ENCODE measurements around the gene KRTAP17-1.
"Not testable (repeated sequence)": the region's sequence is repeated elsewhere in the genome, so short reads cannot be mapped to it uniquely, and the experiment has no call there.

The KRTAP17-1 gene, protein sequence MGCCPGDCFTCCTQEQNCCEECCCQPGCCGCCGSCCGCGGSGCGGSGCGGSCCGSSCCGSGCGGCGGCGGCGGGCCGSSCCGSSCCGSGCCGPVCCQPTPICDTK

DNA sequence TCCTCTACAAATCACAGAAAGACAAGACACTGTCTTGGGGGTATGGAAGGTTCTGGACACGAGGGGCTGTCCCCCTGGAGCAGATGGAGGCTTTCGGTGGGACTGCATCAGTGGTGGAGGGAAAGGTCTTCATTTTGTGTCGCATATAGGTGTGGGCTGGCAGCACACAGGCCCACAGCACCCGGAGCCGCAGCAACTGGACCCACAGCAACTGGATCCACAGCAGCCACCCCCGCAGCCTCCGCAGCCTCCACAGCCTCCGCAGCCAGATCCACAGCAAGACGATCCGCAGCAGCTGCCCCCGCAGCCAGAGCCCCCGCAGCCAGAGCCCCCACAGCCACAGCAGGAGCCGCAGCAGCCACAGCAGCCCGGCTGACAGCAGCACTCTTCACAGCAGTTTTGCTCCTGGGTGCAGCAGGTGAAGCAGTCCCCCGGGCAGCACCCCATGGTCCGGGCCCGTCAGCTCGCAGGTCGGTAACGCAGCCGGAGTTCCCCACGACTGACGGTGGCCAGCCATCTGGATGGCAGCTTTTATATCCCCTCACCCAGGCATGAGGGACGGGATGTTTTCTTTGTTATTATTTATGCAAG, at the start of gene KRTAP17-1:
Gene KRTAP17-1, minus strand, starts transcription at position 507 of the 591 bp plus-strand sequence. Its CDS starts 60 bp downstream, at position 447.
- DNase-seq (ENCODE audit: low spot score), result no peak

DNA sequence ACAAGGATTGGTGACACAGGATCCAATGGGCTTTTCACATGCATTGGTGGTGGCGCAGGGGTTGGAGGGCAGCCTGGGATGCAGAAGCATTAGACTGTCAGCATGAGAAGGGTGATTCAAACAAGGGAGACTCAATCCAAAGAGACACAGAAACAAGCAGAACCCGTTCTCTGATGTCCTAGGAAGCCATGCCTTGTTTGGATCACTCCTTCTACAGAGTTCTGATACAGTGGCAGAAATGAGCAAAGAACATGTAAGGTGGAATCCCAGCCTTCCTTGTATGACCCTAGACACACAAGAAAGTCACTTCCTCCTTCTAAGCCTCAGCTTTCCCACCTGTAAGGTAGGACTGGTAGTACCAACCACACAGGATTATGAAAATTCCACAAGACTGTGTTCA, 48.4 kb upstream of the KRTAP17-1 start:
- no peak for DNase-seq (ENCODE audit: low spot score)

DNA sequence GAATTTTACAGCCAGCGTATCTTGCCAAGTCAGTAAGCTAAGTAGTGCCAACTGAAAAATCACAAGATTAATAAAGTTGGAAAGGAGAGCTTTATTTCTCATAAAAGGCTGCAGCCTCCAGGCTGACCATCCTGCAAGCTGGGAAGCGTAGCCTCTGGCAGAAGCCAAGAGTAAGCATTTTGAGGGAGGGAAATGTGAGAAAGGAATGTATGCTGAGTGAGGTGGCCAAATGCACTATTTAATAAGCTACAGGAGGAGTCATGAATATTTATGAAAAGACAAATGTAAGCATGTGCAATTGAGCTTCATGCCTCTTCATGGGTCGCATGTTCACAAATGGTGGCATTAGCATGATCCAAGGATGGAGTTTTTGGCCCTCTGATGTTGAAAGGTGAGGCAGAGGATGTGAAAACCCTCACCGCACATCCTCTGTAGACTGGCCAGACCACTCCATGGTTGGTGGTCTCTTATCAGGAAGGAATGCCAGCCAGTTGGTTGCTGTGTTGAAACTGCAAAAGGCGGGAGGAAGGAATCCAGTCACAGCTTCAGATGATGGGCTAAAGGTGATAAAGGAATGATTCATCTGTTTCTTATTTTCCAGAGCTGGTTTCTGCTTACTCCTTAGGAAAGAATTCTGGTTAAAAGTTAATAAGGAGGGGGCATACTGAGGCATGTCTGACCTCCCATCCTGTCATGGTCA, 44.9 kb upstream of the KRTAP17-1 start:
- no peak for DNase-seq (ENCODE audit: low spot score)

DNA sequence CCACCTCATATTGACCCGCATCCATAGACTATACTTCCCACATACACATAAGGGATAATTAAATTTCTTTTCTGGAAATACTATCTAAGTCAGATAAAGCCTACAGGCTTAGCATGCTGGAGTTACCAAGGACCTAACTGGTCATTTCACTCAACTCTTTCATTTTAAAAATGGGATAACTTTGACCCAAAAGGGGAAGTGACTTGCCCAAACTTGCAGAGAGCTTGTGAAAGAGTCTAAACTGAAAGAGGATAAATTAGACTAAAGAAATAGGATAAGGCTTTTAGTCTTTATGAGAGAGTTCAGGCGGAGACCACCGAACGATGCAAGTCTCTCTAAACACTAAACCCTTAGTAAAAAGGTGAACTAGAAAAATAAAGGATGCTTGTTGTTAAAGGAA, 39.0 kb upstream of the KRTAP17-1 start:
- DNase-seq (ENCODE audit: low spot score), result no peak

DNA sequence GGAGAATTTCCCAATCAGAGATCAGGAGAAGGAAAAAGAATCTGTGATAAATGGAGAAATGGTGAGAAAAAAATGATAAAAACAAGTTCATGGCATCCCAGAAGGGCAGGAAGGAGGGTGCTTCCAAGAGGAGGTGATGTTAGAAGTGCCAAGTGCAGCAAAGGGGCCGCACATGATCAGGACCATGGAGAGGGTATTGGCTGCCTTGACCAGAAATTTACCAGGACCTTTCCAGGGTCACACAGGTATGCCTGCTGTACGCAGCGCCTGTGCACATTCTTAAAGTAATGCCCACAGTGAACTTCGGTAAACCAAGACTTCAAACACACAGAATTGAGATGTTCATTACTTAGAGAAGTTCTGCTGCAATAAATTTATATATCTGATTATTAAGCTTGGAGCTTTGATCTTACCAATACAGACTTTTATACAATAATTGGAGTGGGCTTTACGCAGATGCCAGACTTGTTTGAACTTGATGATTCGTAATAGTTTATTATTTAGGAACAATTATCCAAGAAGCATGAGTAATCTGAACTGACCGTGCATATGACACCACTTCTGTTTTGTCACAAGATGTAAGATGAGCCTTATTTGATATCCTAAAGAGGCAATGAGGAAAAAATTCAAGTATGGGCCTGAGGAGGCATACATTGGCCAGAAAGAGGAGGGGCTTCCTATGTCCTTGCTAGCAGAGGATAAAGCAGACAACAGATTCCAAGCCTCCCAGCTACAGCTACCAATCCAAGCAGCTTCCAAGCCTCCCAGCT, 37.3 kb upstream of the KRTAP17-1 start:
- DNase-seq (ENCODE audit: low spot score), result no peak

DNA sequence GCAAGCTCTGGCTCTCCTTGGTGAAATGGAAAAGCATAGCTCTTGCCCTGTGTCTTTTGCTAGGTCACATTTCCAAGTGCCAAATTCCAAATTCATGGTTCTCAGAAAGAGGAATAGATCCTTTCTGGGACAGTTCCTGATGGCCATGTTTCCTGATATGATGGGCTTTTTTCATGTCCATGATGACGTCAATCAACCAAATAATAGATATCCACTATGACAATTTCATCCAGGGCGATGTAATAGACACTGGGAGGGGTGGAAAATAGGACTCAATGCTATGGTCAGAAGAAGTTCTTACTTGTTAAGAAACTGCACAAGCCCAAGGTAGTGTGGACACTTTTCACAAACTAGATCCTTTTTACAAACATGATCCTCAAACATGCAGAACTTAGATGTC, 35.7 kb upstream of the KRTAP17-1 start:
- no peak for DNase-seq (ENCODE audit: low spot score)

DNA sequence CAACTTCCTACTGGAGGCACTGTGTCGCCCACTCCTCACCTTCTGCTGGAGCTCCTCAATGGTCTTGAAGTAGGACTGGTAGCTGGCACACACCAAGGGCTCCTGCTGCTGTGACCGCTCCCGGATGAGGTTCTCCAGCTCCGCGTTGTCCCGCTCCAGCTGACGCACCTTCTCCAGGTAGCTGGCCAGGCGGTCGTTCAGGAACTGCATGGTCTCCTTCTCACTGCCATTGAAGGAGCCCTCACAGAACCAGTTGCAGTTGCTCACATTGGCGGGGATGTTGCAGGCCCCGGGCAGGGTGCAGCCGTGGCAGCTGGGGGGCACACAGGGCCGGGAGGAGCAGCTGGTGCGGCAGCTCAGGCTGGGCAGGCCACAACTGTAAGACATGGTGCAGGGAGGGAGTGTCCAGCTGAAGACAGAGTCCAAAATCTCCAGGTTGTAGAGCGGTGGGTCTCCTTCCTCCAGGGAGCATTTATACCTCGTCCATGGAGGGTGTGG, 34.9 kb upstream of the KRTAP17-1 start, which contains the start of gene KRT33A:
Gene KRT33A, minus strand, starts transcription at position 448 of the 498 bp plus-strand sequence. Its CDS starts 61 bp downstream, at position 387.
- not testable (repeated sequence) for DNase-seq (ENCODE audit: low spot score)

DNA sequence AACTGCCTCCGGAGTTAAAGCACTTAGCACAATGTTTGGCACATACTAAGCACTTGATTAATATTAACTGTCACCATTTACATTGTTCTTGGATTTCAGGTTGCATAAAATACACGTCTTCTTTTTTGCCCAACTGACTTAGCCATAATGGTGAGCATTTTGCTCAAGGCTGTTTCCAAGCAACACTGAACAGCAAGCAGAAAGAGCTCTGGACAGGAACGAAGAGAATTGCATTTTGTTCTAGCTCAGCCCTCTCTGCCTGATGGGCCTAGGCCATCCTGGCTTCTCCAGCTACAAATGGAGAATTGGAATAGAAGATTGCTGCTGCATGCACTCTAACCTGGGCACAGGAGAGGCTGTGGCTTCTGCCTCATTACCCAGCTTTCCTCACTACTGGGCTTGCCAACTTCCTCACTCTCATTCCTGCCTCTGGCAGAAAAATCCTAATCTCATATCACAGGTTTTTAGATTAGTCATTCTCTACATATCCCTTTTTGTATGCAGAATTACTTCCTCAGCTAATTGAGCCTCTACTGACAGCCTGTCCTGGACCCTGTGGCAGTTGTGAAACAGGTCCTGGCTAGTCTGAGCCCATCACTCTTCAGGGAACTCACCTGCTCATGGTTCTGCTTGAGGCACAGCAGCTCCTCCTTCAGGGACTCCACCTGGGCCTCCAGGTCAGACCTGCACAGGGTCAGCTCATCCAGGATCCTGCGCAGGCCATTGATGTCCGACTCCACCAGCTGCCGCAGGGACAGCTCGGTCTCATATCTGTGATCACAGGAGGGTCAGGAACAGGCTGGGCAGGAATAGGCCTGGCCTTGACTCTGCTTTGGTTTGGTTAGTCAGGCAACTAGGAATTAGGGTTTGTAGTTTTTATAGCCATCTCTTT, 32.6 kb upstream of the KRTAP17-1 start:
- peak; percentile 41 for DNase-seq (ENCODE audit: low spot score)

DNA sequence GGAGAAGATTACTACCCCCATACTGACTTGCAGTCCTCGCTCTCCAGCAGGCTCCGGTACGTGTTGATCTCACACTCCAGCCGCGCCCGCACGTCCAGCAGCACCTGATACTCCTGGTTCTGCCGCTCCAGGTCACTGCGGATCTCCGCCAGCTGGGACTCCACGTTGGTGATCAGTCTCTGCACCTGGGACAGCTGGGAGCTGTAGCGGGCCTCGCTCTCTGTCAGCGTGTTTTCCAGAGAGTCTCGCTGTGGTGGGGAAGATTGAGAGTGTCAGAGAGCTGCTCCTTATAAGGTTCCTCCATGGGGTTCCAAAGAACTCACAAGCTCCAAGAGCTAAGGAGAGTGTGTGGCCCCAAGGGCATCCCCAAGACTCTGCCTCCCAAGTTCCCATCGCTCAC, 30.9 kb upstream of the KRTAP17-1 start:
- DNase-seq (ENCODE audit: low spot score), result not testable (repeated sequence)

DNA sequence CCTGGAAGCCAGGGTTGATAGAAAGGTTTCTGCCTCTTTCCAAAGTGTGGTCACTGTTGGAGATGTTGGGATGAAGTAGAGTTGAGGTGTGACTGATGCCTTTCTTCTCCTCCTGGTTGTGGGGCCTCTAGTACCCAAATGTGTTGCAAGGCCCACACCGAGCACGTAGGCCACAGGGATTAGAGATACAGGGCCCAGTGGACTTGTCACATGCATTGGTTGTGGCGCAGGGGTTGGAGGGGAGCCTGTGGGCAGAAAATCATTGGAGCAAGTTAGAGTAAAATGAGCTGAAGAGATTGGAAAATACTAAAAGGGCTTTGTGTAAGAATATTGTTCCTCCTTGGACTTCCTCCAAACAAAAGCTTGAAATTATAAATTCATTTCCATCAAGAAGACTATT, 30.5 kb upstream of the KRTAP17-1 start:
- DNase-seq (ENCODE audit: low spot score), result no peak

DNA sequence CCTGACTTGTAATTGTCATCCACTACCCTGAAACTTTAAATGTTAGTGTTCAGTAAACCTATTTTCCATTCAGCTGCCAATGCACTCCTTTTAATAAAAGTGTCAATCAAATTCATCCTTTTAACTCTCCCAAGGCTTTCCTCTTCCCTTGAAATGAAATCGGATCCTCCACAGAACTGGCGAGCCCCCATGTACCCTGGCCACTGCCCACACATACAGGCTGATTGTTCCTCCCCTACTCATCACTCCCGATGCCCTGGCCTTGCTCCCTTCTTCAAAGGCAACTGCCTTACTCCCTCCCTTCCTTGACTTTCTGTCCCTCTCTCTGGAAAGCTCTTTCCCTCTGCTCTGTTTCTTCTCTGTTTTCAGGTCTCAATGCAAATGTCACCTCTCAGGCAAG, 27.5 kb upstream of the KRTAP17-1 start:
- no peak for DNase-seq (ENCODE audit: low spot score)

DNA sequence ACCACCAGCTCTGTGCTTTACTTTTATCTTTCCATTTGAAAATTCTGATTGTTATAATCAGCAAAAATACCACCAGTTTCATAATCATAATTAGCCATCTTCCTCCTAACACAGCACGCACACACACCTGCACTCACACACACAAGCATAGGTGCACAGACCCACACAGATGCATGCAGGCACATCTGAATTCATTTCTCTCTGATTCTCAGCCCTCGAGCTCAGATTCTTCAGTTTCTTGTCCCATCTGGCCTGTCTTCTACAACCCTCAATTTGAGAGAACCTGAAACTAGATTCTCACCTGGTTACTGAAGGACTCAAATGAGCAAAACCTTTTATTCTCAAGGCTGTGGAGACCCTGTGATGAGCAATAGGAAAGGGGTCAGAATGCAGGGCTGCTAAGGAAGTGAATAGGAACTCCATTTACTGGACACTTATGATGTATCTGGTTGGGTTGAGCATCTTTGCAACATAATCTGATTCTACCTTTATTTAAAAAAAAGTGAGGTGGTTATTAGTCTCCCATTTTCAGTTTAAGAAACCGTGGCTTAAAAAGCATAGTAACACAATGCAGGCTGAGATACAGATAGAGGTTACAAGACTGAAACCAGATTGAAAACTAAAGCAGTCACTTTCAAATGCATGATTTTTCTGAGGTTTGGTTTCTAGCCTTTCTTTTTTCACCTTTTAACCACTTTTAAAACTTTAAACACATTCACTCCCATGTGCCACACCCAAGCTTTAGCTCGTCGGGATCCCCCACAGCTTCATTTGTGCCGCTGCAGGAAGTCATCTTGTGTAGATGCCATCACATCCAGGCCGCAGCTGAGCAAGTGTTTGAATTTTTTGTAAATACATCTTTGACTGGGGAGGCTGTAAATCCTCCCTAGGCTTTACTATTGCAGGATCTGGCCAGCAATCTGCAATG, 25.7 kb upstream of the KRTAP17-1 start:
- no peak for DNase-seq (ENCODE audit: low spot score)

DNA sequence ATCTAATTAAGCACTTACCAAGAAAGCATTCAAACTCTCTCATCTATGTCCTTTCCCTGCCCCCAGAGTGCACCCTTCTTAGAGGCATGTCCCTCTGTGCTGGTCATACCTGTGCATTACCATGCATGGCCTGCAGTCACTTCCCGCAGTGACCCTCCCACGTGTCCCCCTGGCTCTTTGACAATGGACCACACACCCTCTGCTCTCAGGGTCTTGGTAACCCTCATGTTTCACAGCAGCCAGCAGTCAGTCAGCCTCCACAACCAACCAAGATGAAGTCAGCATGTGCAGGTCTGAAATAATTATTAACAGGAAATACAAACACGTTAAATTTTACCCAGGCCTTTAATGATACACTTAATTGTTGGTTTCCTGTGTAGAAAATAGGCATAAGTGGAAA, 25.0 kb upstream of the KRTAP17-1 start:
- no peak for DNase-seq (ENCODE audit: low spot score)

DNA sequence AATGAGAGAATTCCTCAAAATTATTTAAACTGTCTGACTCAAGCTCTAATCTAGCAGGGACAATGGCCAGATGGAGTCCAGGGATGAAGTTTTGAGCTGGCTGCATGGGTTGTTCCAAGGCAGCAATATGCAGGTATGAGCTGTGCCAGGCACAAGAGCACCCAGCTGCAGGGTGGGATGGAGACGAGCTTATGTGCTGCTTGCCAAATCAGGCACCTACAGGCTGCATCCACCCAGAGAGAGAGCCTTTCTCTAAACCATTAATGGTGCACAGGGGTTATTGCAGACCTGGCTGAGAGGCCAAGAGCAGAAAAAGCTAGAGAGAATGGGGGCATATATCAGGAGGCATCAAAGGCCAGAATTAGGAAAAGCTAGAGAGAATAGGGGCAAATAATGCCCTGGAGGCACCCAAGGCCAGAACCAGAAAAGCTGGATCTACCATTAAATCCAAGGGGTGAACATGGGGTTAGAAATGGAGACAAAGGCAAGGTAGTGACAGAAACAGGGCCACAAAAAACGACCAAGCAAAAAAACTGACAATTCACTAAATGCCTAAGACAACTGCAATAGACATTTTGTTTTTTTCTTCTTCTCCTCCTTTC, 24.2 kb upstream of the KRTAP17-1 start:
- no peak for DNase-seq (ENCODE audit: low spot score)

DNA sequence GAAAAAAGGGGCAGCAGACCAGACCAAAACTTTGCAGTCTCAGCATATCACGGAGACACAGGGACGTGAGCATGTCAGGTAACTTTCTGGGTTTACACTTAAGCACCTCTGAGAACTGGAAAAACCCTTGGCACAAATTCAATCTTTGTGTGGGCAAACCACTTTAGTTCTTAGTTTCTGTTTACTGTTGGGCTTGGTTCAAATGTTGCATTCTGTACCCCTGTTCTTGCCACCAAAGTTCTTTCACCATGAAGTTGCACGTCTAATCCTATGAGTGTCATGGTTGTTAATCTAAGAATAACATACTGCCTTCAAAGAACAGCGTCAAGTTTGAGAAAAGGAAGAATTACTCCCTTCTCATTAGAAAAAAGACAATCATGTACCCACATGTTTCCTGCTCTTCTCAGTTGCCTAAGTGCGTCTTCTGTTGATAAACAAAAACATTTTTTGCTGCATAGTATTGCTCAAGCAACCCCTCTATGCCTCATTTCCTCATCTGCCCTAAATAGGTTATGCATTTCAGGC, 23.5 kb upstream of the KRTAP17-1 start:
- no peak for DNase-seq (ENCODE audit: low spot score)

DNA sequence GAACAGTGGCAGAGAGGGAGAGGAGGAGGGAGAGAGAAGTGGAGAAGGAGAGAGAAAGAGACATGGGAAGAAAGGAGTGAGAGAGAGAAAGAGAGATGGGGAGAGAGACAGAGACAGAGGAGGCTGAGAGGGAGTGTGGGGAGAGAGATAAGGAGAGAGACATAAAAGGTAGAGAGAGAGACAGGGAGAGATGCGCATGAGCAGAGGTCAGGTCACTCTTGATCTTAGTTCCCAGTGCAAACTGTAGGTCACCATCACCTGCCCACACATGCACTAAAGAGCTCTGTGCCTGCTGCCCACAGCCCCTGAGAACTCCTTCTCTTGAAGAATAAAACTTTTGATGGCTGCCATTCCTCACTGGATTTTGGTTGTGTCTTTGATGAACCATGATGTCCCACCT, 20.2 kb upstream of the KRTAP17-1 start:
- no peak for DNase-seq (ENCODE audit: low spot score)

DNA sequence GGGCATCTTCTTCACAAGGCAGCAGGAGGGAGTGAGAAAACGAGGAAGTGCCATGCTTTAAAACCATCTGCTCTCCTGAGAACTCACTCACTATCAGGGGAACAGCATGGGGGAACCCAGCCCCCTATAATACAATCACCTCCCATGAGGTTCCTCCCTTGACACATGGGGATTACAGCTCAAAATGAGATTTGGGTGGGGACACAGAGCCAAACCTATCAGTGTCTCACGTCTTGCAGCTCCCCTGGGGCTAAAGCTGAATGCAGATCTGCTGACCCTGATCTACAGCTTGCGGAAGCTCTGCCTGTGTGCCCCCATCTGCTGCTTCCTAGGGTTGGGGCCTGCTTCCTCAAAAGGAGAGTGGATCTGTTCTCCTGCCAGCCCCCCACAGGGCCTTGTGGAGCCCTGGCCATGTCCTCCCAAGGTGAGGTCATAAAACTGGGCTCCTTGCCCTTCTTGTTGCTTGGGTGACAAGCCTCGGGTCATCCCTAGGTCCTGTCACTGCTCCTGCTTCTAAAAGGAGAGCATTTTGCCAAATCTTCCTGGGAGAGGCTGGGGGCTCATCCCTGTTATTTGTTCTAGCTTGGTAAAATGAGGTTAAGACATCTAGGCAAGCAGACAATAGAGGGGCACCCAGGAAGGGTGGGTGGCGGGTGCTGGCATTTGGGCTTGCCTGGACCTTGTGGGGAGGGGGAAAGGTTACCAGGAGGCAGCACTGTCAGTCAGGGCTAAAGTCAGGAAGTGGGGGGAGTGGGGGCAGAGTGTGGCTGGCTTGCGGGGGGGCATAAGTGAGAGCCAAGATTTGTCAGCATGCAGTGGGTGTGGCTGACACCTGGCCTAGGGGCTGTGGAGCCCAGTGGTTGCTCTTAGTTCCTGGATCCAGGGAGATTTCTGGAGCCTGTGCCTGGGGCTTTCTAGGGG, 19.1 kb upstream of the KRTAP17-1 start:
- no peak for DNase-seq (ENCODE audit: low spot score)

DNA sequence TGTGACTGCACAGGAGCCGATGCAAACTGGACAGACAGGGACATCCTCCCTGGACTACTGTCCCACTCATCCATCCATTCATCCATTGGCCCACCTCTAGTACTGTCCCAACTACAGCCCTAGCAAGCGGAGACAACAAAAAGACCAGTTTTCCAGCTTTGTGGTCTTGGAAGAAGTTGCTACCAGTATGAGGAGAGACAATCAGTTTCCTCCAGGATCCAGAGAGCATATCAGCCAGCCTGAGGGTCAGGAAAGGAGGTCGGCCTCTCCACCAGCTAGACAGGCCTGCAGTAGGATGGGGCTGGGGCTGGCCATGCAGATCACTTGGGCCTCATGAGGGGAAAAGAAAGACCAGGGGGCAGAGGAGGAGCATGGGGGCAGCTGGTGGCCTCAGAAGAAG, 18.3 kb upstream of the KRTAP17-1 start:
- DNase-seq (ENCODE audit: low spot score), result no peak

DNA sequence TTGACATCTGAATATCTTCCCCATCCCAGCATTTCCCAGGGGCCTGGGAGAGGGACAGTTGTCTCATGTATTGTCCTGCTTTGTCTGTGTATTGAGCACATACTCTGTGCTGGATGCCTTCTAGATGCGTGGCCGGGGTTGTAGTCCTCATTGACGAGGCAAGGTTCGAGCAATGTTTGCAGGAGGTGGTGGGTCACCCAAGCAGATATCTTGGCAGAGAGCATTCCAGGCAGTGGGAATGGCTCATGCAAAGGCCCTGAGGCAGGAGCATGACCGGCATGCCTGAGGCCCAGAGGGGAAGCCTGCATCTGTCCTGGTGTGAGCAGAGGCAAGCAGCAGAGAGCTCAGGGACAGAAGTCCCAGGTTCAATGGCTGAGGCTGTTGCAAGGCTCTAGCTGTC, 17.6 kb upstream of the KRTAP17-1 start:
- no peak for DNase-seq (ENCODE audit: low spot score)

Data from Ammon's horn (tissue), 1 donor.